HEK293 (cell line): Measurements from ENCODE around the gene GTSE1.

Source experiments
- CTCF ChIA-PET: fragments of 350-600 bp; formaldehyde crosslinking; extraction: SDS; loops from one replicate; lab custom pipeline; 2021; ENCODE audit warnings: antibody characterized with exemption; lab: Yijun Ruan, JAX
- POLR2A ChIA-PET: fragments of 300-600 bp; formaldehyde crosslinking; extraction: SDS; loops from one replicate; lab custom pipeline; 2020; ENCODE audit warnings: antibody characterized with exemption, inconsistent platforms; lab: Yijun Ruan, JAX
- H3K27ac ChIP-seq: fragments of 200-500 bp; sonication (Bioruptor generic); 2 replicates; pipeline ENCODE4 v1.5.1; 2014; ENCODE audit warnings: low read depth, low read length, control low read depth, inconsistent platforms; ENCODE audit errors: extremely low read depth
- H3K36me3 ChIP-seq, 2 experiments: fragments of 200-500 bp in 1 of 2; sonication (Bioruptor generic) in 1 of 2; 1 replicate in 1 of 2; 2 replicates in 1 of 2; pipeline ENCODE4 v1.5.1; 2014 to 2017; ENCODE audit warnings: inconsistent platforms in 2 of 2, low read length in 2 of 2; ENCODE audit not compliant: control insufficient read depth in 2 of 2, insufficient read depth in 1 of 2
- H3K4me1 ChIP-seq: fragments of 200-500 bp; sonication (Bioruptor generic); 2 replicates; pipeline ENCODE4 v1.5.1; 2014; ENCODE audit warnings: mild to moderate bottlenecking, low read length, inconsistent platforms; ENCODE audit not compliant: control insufficient read depth, insufficient read depth
- H3K4me3 ChIP-seq: 2 replicates; pipeline ENCODE4 v1.5.1; 2011; ENCODE audit warnings: low read depth, mild to moderate bottlenecking, control low read depth, low read length, moderate library complexity
- H3K9me3 ChIP-seq: fragments of 200-500 bp; sonication (Bioruptor generic); 2 replicates; pipeline ENCODE4 v1.5.1; 2014; ENCODE audit warnings: low read depth, low read length, inconsistent platforms; ENCODE audit not compliant: control insufficient read depth, insufficient read depth
- EGR2 ChIP-seq: fragments of 450-650 bp; formaldehyde crosslinking; IDR thresholded peaks from 2 replicates; pipeline ENCODE4 v1.5.1; 2016; ENCODE audit warnings: low read depth, missing biosample characterization, missing genetic modification characterization
- HOXA7 ChIP-seq: sonication (generic); formaldehyde crosslinking; IDR thresholded peaks from 2 replicates; pipeline ENCODE4 v1.8.1; 2022; ENCODE audit warnings: missing genetic modification reagents, borderline replicate concordance
- KLF16 ChIP-seq: fragments of 450-650 bp; formaldehyde crosslinking; IDR thresholded peaks from 2 replicates; pipeline ENCODE4 v1.5.1; 2017; ENCODE audit warnings: missing biosample characterization, missing genetic modification characterization
- YY2 ChIP-seq: fragments of 450-650 bp; formaldehyde crosslinking; IDR thresholded peaks from 2 replicates; pipeline ENCODE4 v1.5.1; 2016; ENCODE audit warnings: missing biosample characterization, missing genetic modification characterization
- ZBTB21 ChIP-seq: fragments of 450-650 bp; formaldehyde crosslinking; IDR thresholded peaks from 2 replicates; pipeline ENCODE4 v1.5.1; 2017; ENCODE audit warnings: missing biosample characterization, missing genetic modification characterization
- ZBTB48 ChIP-seq: fragments of 450-650 bp; formaldehyde crosslinking; IDR thresholded peaks from 2 replicates; pipeline ENCODE4 v1.5.1; 2016; ENCODE audit warnings: missing biosample characterization, missing genetic modification characterization
- ZNF132 ChIP-seq: fragments of 450-650 bp; formaldehyde crosslinking; IDR thresholded peaks from 2 replicates; pipeline ENCODE4 v1.5.1; 2017; ENCODE audit warnings: missing biosample characterization, missing genetic modification characterization, borderline replicate concordance
- ZNF157 ChIP-seq: fragments of 450-650 bp; formaldehyde crosslinking; IDR thresholded peaks from 2 replicates; pipeline ENCODE4 v1.5.1; 2016; ENCODE audit warnings: missing biosample characterization, missing genetic modification characterization
- ZNF2 ChIP-seq: fragments of 450-650 bp; formaldehyde crosslinking; IDR thresholded peaks from 2 replicates; pipeline ENCODE4 v1.5.1; 2016; ENCODE audit warnings: missing biosample characterization, missing genetic modification characterization
- ZNF416 ChIP-seq: fragments of 450-650 bp; formaldehyde crosslinking; IDR thresholded peaks from 2 replicates; pipeline ENCODE4 v1.5.1; 2016; ENCODE audit warnings: missing biosample characterization, missing genetic modification characterization
- ZNF426 ChIP-seq: fragments of 450-650 bp; formaldehyde crosslinking; IDR thresholded peaks from 2 replicates; pipeline ENCODE4 v1.5.1; 2017; ENCODE audit warnings: missing biosample characterization, missing genetic modification characterization, mild to moderate bottlenecking, inconsistent platforms, moderate library complexity
- ZNF433 ChIP-seq: fragments of 450-650 bp; formaldehyde crosslinking; IDR thresholded peaks from 2 replicates; pipeline ENCODE4 v1.5.1; 2016; ENCODE audit warnings: missing biosample characterization, missing genetic modification characterization, low read depth
- ZNF473 ChIP-seq: fragments of 450-650 bp; formaldehyde crosslinking; IDR thresholded peaks from 2 replicates; pipeline ENCODE4 v1.5.1; 2017; ENCODE audit warnings: missing biosample characterization, missing genetic modification characterization
- ZNF488 ChIP-seq: fragments of 450-650 bp; formaldehyde crosslinking; IDR thresholded peaks from 2 replicates; pipeline ENCODE4 v1.5.1; 2016; ENCODE audit warnings: missing biosample characterization, missing genetic modification characterization
- ZNF549 ChIP-seq: fragments of 450-650 bp; IDR thresholded peaks from 2 replicates; pipeline ENCODE4 v1.5.1; 2018; ENCODE audit warnings: missing biosample characterization, missing genetic modification characterization, mild to moderate bottlenecking, inconsistent platforms, moderate library complexity
- ZNF560 ChIP-seq: fragments of 450-650 bp; formaldehyde crosslinking; IDR thresholded peaks from 2 replicates; pipeline ENCODE4 v1.5.1; 2017; ENCODE audit warnings: missing biosample characterization, missing genetic modification characterization, borderline replicate concordance
- ZNF621 ChIP-seq: fragments of 450-650 bp; formaldehyde crosslinking; IDR thresholded peaks from 2 replicates; pipeline ENCODE4 v1.5.1; 2017; ENCODE audit warnings: missing biosample characterization, missing genetic modification characterization
- TF ChIP-seq, protein P1 (sequence below): fragments of 450-650 bp; formaldehyde crosslinking; IDR thresholded peaks from 2 replicates; pipeline ENCODE4 v1.5.1; 2016; ENCODE audit warnings: missing biosample characterization, missing genetic modification characterization, borderline replicate concordance
- TF ChIP-seq, protein P2 (sequence below): fragments of 450-650 bp; formaldehyde crosslinking; IDR thresholded peaks from 2 replicates; pipeline ENCODE4 v1.5.1; 2017; ENCODE audit warnings: missing biosample characterization, mild to moderate bottlenecking, missing genetic modification characterization, moderate library complexity
- TF ChIP-seq, protein P3 (sequence below): fragments of 450-650 bp; IDR thresholded peaks from 2 replicates; pipeline ENCODE4 v1.5.1; 2018; ENCODE audit warnings: missing biosample characterization, mild to moderate bottlenecking, missing genetic modification characterization
- TF ChIP-seq, protein P4 (sequence below): fragments of 450-650 bp; formaldehyde crosslinking; IDR thresholded peaks from 2 replicates; pipeline ENCODE4 v1.5.1; 2016; ENCODE audit warnings: missing biosample characterization, missing genetic modification characterization

The GTSE1 gene

DNA sequence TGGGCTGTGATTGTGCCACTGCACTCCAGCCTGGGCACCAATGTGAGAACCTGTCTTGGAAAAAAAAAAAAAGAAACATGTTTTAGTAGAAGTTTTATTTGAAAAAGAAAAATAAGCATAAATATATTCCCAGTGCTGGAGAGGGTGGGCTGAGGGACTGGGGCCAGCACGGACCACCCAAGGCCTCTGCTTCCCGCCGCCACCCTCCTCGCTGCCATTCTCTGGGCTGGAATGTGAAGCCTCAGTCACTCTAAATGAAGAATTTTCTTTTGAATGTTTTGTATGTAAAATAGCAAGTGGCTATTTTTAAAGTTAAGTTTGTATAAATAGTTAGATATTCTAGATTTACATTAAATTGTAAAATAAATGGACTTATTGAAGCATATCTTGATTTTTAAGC is 33.8 kb downstream of the GTSE1 start:
- peaks cover 56 to 83% of the 10 kb centered on the region in 2 experiments for H3K36me3 ChIP-seq
- H3K27ac ChIP-seq = no peak overlapping the region
- no peak overlapping the region for H3K4me3 ChIP-seq
- no peaks in the 10 kb centered on the region for H3K9me3 ChIP-seq
- CTCF ChIA-PET = interaction anchor here (0.7 to 1.6 kb wide), 3 partner anchors 8 to 211 kb away, joined by 3 to 5 read pairs (median 3); no protein-coding TSS in a partner anchor
- no peaks in the 10 kb centered on the region for H3K4me1 ChIP-seq
- no peak for TF ChIP-seq HOXA7
- TF ChIP-seq, protein P1, sequence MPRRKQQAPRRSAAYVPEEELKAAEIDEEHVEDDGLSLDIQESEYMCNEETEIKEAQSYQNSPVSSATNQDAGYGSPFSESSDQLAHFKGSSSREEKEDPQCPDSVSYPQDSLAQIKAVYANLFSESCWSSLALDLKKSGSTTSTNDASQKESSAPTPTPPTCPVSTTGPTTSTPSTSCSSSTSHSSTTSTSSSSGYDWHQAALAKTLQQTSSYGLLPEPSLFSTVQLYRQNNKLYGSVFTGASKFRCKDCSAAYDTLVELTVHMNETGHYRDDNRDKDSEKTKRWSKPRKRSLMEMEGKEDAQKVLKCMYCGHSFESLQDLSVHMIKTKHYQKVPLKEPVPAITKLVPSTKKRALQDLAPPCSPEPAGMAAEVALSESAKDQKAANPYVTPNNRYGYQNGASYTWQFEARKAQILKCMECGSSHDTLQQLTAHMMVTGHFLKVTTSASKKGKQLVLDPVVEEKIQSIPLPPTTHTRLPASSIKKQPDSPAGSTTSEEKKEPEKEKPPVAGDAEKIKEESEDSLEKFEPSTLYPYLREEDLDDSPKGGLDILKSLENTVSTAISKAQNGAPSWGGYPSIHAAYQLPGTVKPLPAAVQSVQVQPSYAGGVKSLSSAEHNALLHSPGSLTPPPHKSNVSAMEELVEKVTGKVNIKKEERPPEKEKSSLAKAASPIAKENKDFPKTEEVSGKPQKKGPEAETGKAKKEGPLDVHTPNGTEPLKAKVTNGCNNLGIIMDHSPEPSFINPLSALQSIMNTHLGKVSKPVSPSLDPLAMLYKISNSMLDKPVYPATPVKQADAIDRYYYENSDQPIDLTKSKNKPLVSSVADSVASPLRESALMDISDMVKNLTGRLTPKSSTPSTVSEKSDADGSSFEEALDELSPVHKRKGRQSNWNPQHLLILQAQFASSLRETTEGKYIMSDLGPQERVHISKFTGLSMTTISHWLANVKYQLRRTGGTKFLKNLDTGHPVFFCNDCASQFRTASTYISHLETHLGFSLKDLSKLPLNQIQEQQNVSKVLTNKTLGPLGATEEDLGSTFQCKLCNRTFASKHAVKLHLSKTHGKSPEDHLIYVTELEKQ (tag by site-specific recombination) = no peak
- no peak for TF ChIP-seq ZBTB21 (tag by site-specific recombination)
- no peak for TF ChIP-seq ZNF157 (tag by site-specific recombination)
- TF ChIP-seq, protein P2, sequence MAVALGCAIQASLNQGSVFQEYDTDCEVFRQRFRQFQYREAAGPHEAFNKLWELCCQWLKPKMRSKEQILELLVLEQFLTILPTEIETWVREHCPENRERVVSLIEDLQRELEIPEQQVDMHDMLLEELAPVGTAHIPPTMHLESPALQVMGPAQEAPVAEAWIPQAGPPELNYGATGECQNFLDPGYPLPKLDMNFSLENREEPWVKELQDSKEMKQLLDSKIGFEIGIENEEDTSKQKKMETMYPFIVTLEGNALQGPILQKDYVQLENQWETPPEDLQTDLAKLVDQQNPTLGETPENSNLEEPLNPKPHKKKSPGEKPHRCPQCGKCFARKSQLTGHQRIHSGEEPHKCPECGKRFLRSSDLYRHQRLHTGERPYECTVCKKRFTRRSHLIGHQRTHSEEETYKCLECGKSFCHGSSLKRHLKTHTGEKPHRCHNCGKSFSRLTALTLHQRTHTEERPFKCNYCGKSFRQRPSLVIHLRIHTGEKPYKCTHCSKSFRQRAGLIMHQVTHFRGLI (tag by site-specific recombination) = no peak
- TF ChIP-seq, all 188 proteins: peak for 0
- POLR2A ChIA-PET = no interaction called here

DNA sequence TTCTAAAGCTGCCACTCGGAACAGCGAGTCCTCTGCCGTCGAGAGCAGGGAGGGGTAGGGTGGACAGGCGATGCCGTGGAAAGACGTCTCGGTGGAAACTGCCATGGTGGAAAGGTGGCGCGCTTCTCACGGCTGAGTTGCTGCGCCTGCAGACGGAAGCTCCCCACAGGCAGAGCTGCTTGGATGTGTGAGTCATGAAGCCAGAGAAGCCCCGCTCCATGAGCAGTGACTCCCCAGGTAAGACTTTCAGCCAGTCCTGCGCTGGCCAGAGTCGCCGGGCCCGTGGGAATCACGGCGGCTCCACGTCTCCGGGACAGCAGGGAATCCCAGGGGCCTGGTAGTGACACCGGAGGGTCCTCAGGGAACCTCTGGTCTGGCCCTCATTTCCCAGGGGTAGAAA is 34.8 kb downstream of the GTSE1 start:
- Histone ChIP-seq H3K36me3 (peaks cover 47 to 72% of the 10 kb centered on the region in 2 experiments), H3K9me3 (no peaks in the 10 kb centered on the region), H3K4me3 (no peak overlapping the region), H3K4me1 (no peaks in the 10 kb centered on the region; the same call in 1 of the 2 replicates), H3K27ac (no peak overlapping the region)
- no peak for TF ChIP-seq ZNF433 (tag by site-specific recombination)
- no peak for TF ChIP-seq ZBTB48 (tag by site-specific recombination)
- no peak for TF ChIP-seq YY2
- no peak for TF ChIP-seq ZNF473 (tag by site-specific recombination)
- TF ChIP-seq ZNF560 (tag by site-specific recombination) = no peak
- no peak for TF ChIP-seq ZNF426 (tag by site-specific recombination)
- ChIA-PET POLR2A (no interaction called here), CTCF (interaction anchor here (0.6 kb wide), 1 partner anchor 109 kb away, joined by 3 read pairs; no protein-coding TSS in a partner anchor)

DNA sequence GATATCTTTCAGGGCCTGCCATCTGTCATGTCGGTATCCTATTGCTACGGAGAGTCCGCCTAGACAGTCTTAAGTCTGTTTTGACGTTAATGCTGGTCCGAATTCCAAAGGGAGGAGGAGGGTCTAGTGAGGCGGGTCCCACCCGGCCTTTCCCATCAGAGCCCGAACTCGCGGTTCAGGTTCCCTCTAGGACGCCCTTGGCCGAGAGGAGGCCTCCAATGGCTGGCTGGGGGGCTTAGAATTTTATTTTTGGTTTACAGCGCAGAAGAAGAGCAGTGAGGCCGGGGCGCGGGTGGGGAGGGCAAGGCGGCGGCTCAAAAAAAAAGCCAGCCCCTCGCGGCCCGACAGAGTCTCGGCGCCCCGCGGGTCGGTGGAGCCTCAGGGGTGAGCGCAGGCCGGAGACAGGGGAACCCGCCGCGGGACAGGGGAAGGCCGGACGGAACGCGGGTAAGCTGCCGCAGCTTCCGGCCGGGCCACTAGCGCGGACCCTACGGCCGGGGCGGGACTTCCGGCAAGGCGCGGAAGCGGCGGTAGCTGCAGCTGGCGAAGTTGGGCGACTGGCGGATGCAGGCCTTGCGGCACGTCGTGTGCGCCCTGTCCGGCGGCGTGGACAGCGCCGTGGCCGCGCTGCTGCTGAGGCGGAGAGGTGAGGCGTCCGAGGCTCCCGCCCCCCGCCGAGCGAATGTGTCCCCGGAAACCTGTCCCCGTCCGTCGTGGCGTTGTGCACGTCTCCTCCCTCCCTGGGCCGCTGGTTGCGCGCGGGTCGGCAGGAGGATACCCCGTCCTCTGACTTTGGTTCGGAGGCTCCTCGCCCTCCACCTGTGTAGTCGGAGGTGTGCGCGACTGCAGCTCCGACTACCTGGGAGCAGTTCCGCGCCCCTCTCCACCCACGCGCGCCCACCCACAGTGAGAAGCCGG is 38.8 kb downstream of the GTSE1 start, which contains the start of gene TRMU:
TSS of gene TRMU (plus strand) at position 514 of the 918 bp plus-strand sequence. CDS start at position 565, 51 bp downstream.
- Histone ChIP-seq H3K36me3 (peaks cover 39 to 69% of the 10 kb centered on the region in 2 experiments), H3K9me3 (no peaks in the 10 kb centered on the region), H3K4me3 (peak within 1 kb of the TSS; percentile 96), H3K27ac (peak within 1 kb of the TSS; percentile 92), H3K4me1 (peaks cover 5% of the 10 kb centered on the region)
- CTCF ChIA-PET = interaction anchor here (1.3 to 1.6 kb wide), 4 partner anchors 8 to 341 kb away, joined by 3 to 4 read pairs (median 4); no protein-coding TSS in a partner anchor
- POLR2A ChIA-PET = interaction anchor here (0.5 to 2.2 kb wide), 12 partner anchors 10 to 220 kb away, joined by 3 to 17 read pairs (median 3); partner anchors contain the start of genes GTSE1 and TTC38
- TF ChIP-seq ZNF2 (tag by site-specific recombination) = 0 out of 2 replicates have a peak, but pooled peaks have one; percentile 50
- no peak for TF ChIP-seq ZNF416 (tag by site-specific recombination)
- no peak for TF ChIP-seq ZNF549
- TF ChIP-seq ZNF621 (tag by site-specific recombination) = no peak
- TF ChIP-seq, protein P3, sequence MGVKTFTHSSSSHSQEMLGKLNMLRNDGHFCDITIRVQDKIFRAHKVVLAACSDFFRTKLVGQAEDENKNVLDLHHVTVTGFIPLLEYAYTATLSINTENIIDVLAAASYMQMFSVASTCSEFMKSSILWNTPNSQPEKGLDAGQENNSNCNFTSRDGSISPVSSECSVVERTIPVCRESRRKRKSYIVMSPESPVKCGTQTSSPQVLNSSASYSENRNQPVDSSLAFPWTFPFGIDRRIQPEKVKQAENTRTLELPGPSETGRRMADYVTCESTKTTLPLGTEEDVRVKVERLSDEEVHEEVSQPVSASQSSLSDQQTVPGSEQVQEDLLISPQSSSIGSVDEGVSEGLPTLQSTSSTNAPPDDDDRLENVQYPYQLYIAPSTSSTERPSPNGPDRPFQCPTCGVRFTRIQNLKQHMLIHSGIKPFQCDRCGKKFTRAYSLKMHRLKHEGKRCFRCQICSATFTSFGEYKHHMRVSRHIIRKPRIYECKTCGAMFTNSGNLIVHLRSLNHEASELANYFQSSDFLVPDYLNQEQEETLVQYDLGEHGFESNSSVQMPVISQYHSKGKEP (tag by site-specific recombination) = peak; percentile 45; the same call in 1 of the 2 replicates
- TF ChIP-seq EGR2 = peak; percentile 81
- TF ChIP-seq ZNF132 (tag by site-specific recombination) = no peak
- TF ChIP-seq, protein P4, sequence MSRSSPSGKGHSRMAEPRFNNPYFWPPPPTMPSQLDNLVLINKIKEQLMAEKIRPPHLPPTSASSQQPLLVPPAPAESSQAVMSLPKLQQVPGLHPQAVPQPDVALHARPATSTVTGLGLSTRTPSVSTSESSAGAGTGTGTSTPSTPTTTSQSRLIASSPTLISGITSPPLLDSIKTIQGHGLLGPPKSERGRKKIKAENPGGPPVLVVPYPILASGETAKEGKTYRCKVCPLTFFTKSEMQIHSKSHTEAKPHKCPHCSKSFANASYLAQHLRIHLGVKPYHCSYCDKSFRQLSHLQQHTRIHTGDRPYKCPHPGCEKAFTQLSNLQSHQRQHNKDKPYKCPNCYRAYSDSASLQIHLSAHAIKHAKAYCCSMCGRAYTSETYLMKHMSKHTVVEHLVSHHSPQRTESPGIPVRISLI (tag by site-specific recombination) = no peak
- peak; percentile 92 for TF ChIP-seq KLF16 (tag by site-specific recombination)
- TF ChIP-seq ZNF488 (tag by site-specific recombination) = no peak
